ENCODE measurements around the gene MIGA2.

DNA sequence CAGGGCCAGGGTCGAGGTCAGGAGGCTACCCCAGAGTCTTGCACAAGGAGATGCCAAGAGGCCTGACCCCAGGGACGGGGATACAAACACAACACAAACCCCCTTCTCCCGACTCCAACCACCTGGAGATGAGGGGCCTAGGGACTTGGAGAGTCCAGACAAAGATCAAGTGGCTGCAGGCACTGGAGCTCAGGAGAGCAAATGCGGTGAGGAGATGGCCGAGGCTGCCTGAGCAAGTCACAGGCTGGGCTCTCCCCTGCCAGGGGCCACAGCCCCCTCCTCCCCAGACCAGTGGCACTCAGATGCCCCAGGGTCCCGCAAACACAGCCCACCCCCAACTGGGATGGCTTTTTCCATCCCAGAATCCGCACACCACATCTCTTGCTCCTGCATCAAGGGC, 24.1 kb upstream of the MIGA2 start:
- TF ChIP-seq, protein P1, sequence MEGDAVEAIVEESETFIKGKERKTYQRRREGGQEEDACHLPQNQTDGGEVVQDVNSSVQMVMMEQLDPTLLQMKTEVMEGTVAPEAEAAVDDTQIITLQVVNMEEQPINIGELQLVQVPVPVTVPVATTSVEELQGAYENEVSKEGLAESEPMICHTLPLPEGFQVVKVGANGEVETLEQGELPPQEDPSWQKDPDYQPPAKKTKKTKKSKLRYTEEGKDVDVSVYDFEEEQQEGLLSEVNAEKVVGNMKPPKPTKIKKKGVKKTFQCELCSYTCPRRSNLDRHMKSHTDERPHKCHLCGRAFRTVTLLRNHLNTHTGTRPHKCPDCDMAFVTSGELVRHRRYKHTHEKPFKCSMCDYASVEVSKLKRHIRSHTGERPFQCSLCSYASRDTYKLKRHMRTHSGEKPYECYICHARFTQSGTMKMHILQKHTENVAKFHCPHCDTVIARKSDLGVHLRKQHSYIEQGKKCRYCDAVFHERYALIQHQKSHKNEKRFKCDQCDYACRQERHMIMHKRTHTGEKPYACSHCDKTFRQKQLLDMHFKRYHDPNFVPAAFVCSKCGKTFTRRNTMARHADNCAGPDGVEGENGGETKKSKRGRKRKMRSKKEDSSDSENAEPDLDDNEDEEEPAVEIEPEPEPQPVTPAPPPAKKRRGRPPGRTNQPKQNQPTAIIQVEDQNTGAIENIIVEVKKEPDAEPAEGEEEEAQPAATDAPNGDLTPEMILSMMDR (IDR thresholded peaks at IDR 0.05 in 8 of 11, conservative IDR thresholded peaks at IDR 0.05 in 3 of 11): no peak
- TF ChIP-seq POLR2A (IDR thresholded peaks at IDR 0.05): no peak

Measured in spleen (tissue), 7 donors.